GM23248 (cell line): ENCODE results near the gene HEG1. TPM values are rescaled to one million over a fixed set of nuclear protein-coding genes. Genes with fewer than 3 reads are reported as not detected.

Source experiments
- DNase-seq: peaks from one replicate; pipeline ENCODE4 v3.0.0-alpha.2; 2015
- H2AFZ ChIP-seq: fragments of 200-600 bp; sonication (generic); 2 replicates; pipeline ENCODE4 v1.6.1; 2016; ENCODE audit warnings: antibody characterized with exemption
- H3F3A ChIP-seq: fragments of 200-600 bp; sonication (generic); 2 replicates; pipeline ENCODE4 v1.6.1; 2016; ENCODE audit warnings: mild to moderate bottlenecking, antibody characterized with exemption, mixed run types; ENCODE audit not compliant: insufficient read depth
- H3K27ac ChIP-seq: fragments of 200-600 bp; sonication (generic); 2 replicates; pipeline ENCODE4 v1.5.1; 2016; ENCODE audit warnings: mild to moderate bottlenecking
- H3K27me3 ChIP-seq: fragments of 200-600 bp; sonication (generic); replicated peaks from 2 replicates; pipeline ENCODE4 v1.6.1; 2016; ENCODE audit warnings: mild to moderate bottlenecking; ENCODE audit not compliant: insufficient read depth
- H3K36me3 ChIP-seq: fragments of 200-600 bp; sonication (generic); 2 replicates; pipeline ENCODE4 v1.6.1; 2016; ENCODE audit warnings: low read depth, mild to moderate bottlenecking
- H3K4me1 ChIP-seq: fragments of 200-600 bp; sonication (generic); 2 replicates; pipeline ENCODE4 v1.6.1; 2016; ENCODE audit warnings: mild to moderate bottlenecking; ENCODE audit not compliant: insufficient read depth
- H3K4me2 ChIP-seq: fragments of 200-600 bp; sonication (generic); one replicate; pipeline ENCODE4 v1.6.1; 2016; ENCODE audit warnings: mild to moderate bottlenecking; ENCODE audit not compliant: unreplicated experiment
- H3K4me3 ChIP-seq: fragments of 200-600 bp; sonication (generic); 2 replicates; pipeline ENCODE4 v1.5.1; 2016; ENCODE audit warnings: mild to moderate bottlenecking
- H3K79me2 ChIP-seq: fragments of 200-600 bp; sonication (generic); 2 replicates; pipeline ENCODE4 v1.6.1; 2016; ENCODE audit warnings: mild to moderate bottlenecking; ENCODE audit not compliant: insufficient read depth
- H3K9ac ChIP-seq: fragments of 200-600 bp; sonication (generic); 2 replicates; pipeline ENCODE4 v1.6.1; 2016; ENCODE audit warnings: mild to moderate bottlenecking
- H3K9me2 ChIP-seq: fragments of 200-600 bp; sonication (generic); 2 replicates; pipeline ENCODE4 v1.6.1; 2016; ENCODE audit warnings: mixed run types, mild to moderate bottlenecking, moderate library complexity; ENCODE audit not compliant: insufficient read depth
- H3K9me3 ChIP-seq: fragments of 200-600 bp; sonication (generic); one replicate; pipeline ENCODE4 v1.6.1; 2017; ENCODE audit warnings: low read depth
- H4K20me1 ChIP-seq: fragments of 200-600 bp; sonication (generic); 2 replicates; pipeline ENCODE4 v1.6.0; 2016; ENCODE audit not compliant: insufficient read depth
- EZH2 ChIP-seq: fragments of 200-600 bp; sonication (generic); IDR thresholded peaks from 2 replicates; pipeline ENCODE4 v1.6.1; 2018; ENCODE audit warnings: antibody characterized with exemption, mild to moderate bottlenecking; ENCODE audit not compliant: insufficient read depth, poor library complexity, severe bottlenecking
- EZH2phosphoT487 ChIP-seq: fragments of 200-600 bp; sonication (generic); IDR thresholded peaks from 2 replicates; pipeline ENCODE4 v1.6.1; 2018; ENCODE audit warnings: antibody characterized with exemption, moderate library complexity, mild to moderate bottlenecking, low read depth; ENCODE audit not compliant: insufficient read depth
- WGBS, 2 experiments: methylation state at CpG; one replicate each; pipeline ENCODE4 v1.1.6; 2015 to 2017; ENCODE audit warnings: low lambda C conversion rate in 2 of 2, low coverage in 1 of 2; ENCODE audit errors: missing lambda C conversion rate in 2 of 2; 5-methylcytosine and 5-hydroxymethylcytosine counted together
- in situ Hi-C: fragments of 300-500 bp; cut with MboI; formaldehyde crosslinking; loops from 2 replicates; pipeline ENCODE4 v1.15.0; 2020
- polyA plus RNA-seq: library from polyadenylated mRNA; unstranded; fragments of >200 nt; fragmentation: Nextera tagmentation; extraction: Ambion mirVana; gene quantifications from 2 replicates; pipeline ENCODE4 v1.2.1, GENCODE V29; 2016
- total RNA-seq: library from RNA; depleted of rRNA; stranded (reverse); fragments of >200 nt; shearing (Covaris generic); gene quantifications from 2 replicates; pipeline ENCODE4 v1.2.3, GENCODE V29; 2014

Gene HEG1
- total and polyA plus RNA-seq, 2 experiments from 2014 or later: 32.1 to 116 TPM

DNA sequence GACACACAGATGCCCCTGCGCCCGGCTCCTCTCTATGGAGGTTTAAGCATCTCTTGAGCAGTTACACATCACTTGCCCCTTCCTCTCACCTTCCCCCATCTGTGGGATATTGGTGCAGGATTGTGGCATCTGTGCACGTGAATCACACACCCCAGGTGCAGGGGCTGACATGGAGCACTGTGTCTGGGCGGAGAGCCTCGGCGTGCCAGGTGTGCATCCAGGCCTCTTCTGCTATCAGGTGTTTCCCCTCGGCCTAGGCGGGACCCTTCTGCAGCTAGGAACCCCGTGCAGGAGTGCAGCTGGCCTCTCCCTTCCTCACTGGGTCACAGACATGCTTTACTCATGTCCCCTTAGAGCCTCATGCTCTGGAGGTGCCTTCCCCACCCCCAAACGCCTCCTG is 87.8 kb downstream of the HEG1 start:
- H4K20me1 ChIP-seq: no peaks in the 10 kb centered on the region; the same call in 1 of the 2 replicates

GRCh38 chr3:124966521-124967445 is 89.0 kb downstream of the HEG1 start:
- no peak overlapping the region for H3K9ac ChIP-seq
- peaks cover 83% of the 10 kb centered on the region for H3F3A ChIP-seq
- no peak overlapping the region for H3K4me3 ChIP-seq
- H3K27ac ChIP-seq: no peak overlapping the region
- H3K4me2 ChIP-seq: no peak overlapping the region
- no peaks in the 10 kb centered on the region for H3K9me3 ChIP-seq
- H3K27me3 ChIP-seq: no peaks in the 10 kb centered on the region
- DNase-seq: no peak
- H3K79me2 ChIP-seq: no peaks in the 10 kb centered on the region
- no peak overlapping the region for H2AFZ ChIP-seq
- 69 to 72% methylated on average over 7 of the region's 7 CpGs for WGBS, 2 experiments
- H4K20me1 ChIP-seq: no peaks in the 10 kb centered on the region; the same call in 1 of the 2 replicates
- H3K9me2 ChIP-seq: no peaks in the 10 kb centered on the region
- peaks cover 7% of the 10 kb centered on the region for H3K4me1 ChIP-seq
- in situ Hi-C loops: no loop called here
- TF ChIP-seq EZH2 (no peak), EZH2phosphoT487 (no peak)
- peaks cover 61% of the 10 kb centered on the region for H3K36me3 ChIP-seq

More for the DNA sequence above, 87.8 kb downstream of the HEG1 start:
- H3K36me3 ChIP-seq: peaks cover 71% of the 10 kb centered on the region
- H3F3A ChIP-seq: peaks cover 82% of the 10 kb centered on the region
- H3K9ac ChIP-seq: no peak overlapping the region
- no peak for DNase-seq
- in situ Hi-C loops: no loop called here
- 77 to 79% methylated on average over 8 to 10 of the region's 10 CpGs for WGBS, 2 experiments
- no peaks in the 10 kb centered on the region for H3K27me3 ChIP-seq
- H3K27ac ChIP-seq: no peak overlapping the region
- no peak overlapping the region for H3K4me2 ChIP-seq
- peaks cover 7% of the 10 kb centered on the region for H3K4me1 ChIP-seq
- no peak overlapping the region for H2AFZ ChIP-seq
- no peak overlapping the region for H3K4me3 ChIP-seq
- TF ChIP-seq EZH2: no peak
- no peaks in the 10 kb centered on the region for H3K9me2 ChIP-seq
- no peaks in the 10 kb centered on the region for H3K9me3 ChIP-seq
- no peaks in the 10 kb centered on the region for H3K79me2 ChIP-seq

DNA sequence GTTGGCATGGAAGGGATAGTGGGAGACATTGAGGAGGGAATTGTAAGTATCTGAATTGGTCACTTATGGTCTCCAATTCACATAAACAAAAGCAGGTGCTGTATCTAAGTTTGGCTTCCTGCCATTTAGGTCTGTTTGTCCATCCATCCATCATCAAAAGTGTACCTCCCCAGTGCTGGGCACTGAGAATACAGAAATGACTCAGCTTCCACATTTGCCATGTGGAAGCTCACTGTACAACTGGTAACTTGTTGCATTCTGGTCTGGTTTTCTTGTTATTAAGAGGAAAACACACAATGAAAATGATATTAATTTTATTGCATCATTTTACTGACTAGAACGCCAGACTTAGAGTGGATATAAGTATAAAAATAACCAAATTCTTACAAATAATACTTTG is 90.4 kb downstream of the HEG1 start:
- 52 to 60% methylated on average over 1 of the region's 1 CpG for WGBS, 2 experiments
- Histone ChIP-seq H3K79me2 (no peaks in the 10 kb centered on the region), H3F3A (peaks cover 73% of the 10 kb centered on the region), H3K4me2 (no peak overlapping the region), H4K20me1 (no peaks in the 10 kb centered on the region; the same call in 1 of the 2 replicates), H3K27me3 (no peaks in the 10 kb centered on the region), H3K9ac (no peak overlapping the region), H3K27ac (no peak overlapping the region), H3K4me1 (peaks cover 7% of the 10 kb centered on the region), H3K4me3 (no peak overlapping the region), H3K9me2 (no peaks in the 10 kb centered on the region), H2AFZ (no peak overlapping the region), H3K9me3 (no peaks in the 10 kb centered on the region), H3K36me3 (peaks cover 49% of the 10 kb centered on the region)
- DNase-seq: no peak
- TF ChIP-seq EZH2phosphoT487 (no peak), EZH2 (no peak)
- in situ Hi-C loops: no loop called here

DNA sequence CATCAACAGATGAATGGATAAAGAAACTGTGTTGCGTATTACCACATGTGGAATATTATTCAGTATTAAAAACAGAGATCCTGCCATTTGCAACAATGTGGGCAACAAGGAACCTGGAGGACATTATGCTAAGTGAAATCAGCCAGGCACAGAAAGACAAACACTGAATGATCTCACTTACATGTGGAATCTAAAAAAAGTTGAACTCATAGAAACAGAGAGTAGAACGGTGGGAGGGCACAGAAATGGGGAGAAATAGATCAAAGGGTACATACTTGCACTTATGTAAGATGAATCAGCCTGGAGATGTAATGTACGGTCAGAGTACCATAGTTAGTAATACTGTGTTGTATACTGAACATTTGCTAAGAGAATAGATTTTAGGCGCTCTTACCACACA is 91.4 kb downstream of the HEG1 start:
- H4K20me1 ChIP-seq: no peaks in the 10 kb centered on the region; the same call in 1 of the 2 replicates
- TF ChIP-seq EZH2phosphoT487 (no peak), EZH2 (no peak)
- no peak overlapping the region for H3K27ac ChIP-seq
- H3K9ac ChIP-seq: no peak overlapping the region
- H3K4me1 ChIP-seq: peaks cover 7% of the 10 kb centered on the region
- in situ Hi-C loops: no loop called here
- no peaks in the 10 kb centered on the region for H3K9me2 ChIP-seq
- no peak overlapping the region for H2AFZ ChIP-seq
- no peak overlapping the region for H3K4me3 ChIP-seq
- H3K79me2 ChIP-seq: no peaks in the 10 kb centered on the region
- H3K27me3 ChIP-seq: no peaks in the 10 kb centered on the region
- peaks cover 82% of the 10 kb centered on the region for H3F3A ChIP-seq
- peak; percentile 48 for DNase-seq
- no peaks in the 10 kb centered on the region for H3K9me3 ChIP-seq
- 30 to 40% methylated on average over 4 of the region's 4 CpGs for WGBS, 2 experiments
- no peak overlapping the region for H3K4me2 ChIP-seq
- peaks cover 38% of the 10 kb centered on the region for H3K36me3 ChIP-seq
